BLaER1 treated with 17β-estradiol and CSF1 and Interleukin-3, amounts not matched to agents 10 nM and 100 nM (cell line): Measurements from ENCODE around the gene CST7.
A peak's percentile ranks its signal among the peaks of the same experiment; 100 is the strongest.

Experiments used
- H3K27ac ChIP-seq, 11 experiments: shearing (Covaris generic); formaldehyde crosslinking; 2 replicates each; pipeline ENCODE4 v1.8.1; 2022
- H3K27me3 ChIP-seq, 11 experiments: shearing (Covaris generic); formaldehyde crosslinking; 2 replicates each; pipeline ENCODE4 v1.8.1; 2022
- H3K36me3 ChIP-seq, 11 experiments: shearing (Covaris generic); formaldehyde crosslinking; 2 replicates each; pipeline ENCODE4 v1.8.1; 2022
- H3K4me1 ChIP-seq, 10 experiments: shearing (Covaris generic); formaldehyde crosslinking; 2 replicates each; pipeline ENCODE4 v1.8.1; 2022
- H3K4me2 ChIP-seq, 11 experiments: shearing (Covaris generic); formaldehyde crosslinking; 2 replicates each; pipeline ENCODE4 v1.8.1; 2022
- H3K4me3 ChIP-seq, 10 experiments: shearing (Covaris generic); formaldehyde crosslinking; 2 replicates each; pipeline ENCODE4 v1.8.1; 2022
- H3K9ac ChIP-seq, 11 experiments: shearing (Covaris generic); formaldehyde crosslinking; 2 replicates each; pipeline ENCODE4 v1.8.1; 2022
- H3K9me3 ChIP-seq, 11 experiments: shearing (Covaris generic); formaldehyde crosslinking; replicated peaks in 1 of 11; 2 replicates each; pipeline ENCODE4 v1.8.1; 2022
- H4K20me1 ChIP-seq, 11 experiments: shearing (Covaris generic); formaldehyde crosslinking; 2 replicates each; pipeline ENCODE4 v1.8.1; 2022
- Cebpa-rat ChIP-seq, 11 experiments: shearing (Covaris generic); IDR thresholded peaks; 2 replicates each; pipeline ENCODE4 v1.8.1; 2022

Gene CST7

GRCh38 chr20:24913076-24913628 lies 35.9 kb upstream of the CST7 start:
- Histone ChIP-seq H3K4me2 (peak overlapping the region in 1 of 11 experiments; percentile 12; a peak in 2 of 22 replicates), H3K36me3 (no peaks in the 10 kb centered on the region), H3K9ac (no peak overlapping the region), H3K4me1 (peaks cover 0 to 13% (median 5%) of the 10 kb centered on the region in 10 experiments; a peak in 14 of 20 replicates), H4K20me1 (no peaks in the 10 kb centered on the region; a peak in 1 of 22 replicates), H3K27ac (no peak overlapping the region), H3K9me3 (peaks cover 5 to 15% (median 13%) of the 10 kb centered on the region in 11 experiments; a peak in 18 of 22 replicates), H3K4me3 (no peak overlapping the region), H3K27me3 (no peaks in the 10 kb centered on the region)
- no peak for TF ChIP-seq Cebpa-rat (IDR thresholded peaks at IDR 0.05)

GRCh38 chr20:24914388-24915241 lies 34.5 kb upstream of the CST7 start:
- H3K4me2 ChIP-seq, result no peak overlapping the region
- H3K9me3 ChIP-seq, result no peaks in the 10 kb centered on the region
- TF ChIP-seq Cebpa-rat (IDR thresholded peaks at IDR 0.05), result no peak
- H4K20me1 ChIP-seq, result no peaks in the 10 kb centered on the region; a peak in 1 of 22 replicates
- H3K4me3 ChIP-seq, result no peak overlapping the region
- no peak overlapping the region for H3K27ac ChIP-seq
- H3K36me3 ChIP-seq, result no peaks in the 10 kb centered on the region
- peaks cover 5 to 27% (median 19%) of the 10 kb centered on the region in 10 experiments; a peak in 18 of 20 replicates for H3K4me1 ChIP-seq
- no peaks in the 10 kb centered on the region for H3K27me3 ChIP-seq
- no peak overlapping the region for H3K9ac ChIP-seq

- Histone ChIP-seq H3K36me3 (no peaks in the 10 kb centered on the region), H3K4me3 (no peak overlapping the region), H3K27ac (no peak overlapping the region), H3K27me3 (no peaks in the 10 kb centered on the region), H3K4me1 (peaks cover 5 to 36% (median 23%) of the 10 kb centered on the region in 10 experiments; a peak in 18 of 20 replicates), H3K9ac (no peak overlapping the region), H4K20me1 (no peaks in the 10 kb centered on the region; a peak in 1 of 22 replicates), H3K9me3 (no peaks in the 10 kb centered on the region), H3K4me2 (no peak overlapping the region)
- no peak for TF ChIP-seq Cebpa-rat (IDR thresholded peaks at IDR 0.05)
These were observed 33.6 kb upstream of the CST7 start for GRCh38 chr20:24915440-24915839.

GRCh38 chr20:24915892-24916291 lies 33.2 kb upstream of the CST7 start:
- no peak overlapping the region for H3K4me3 ChIP-seq
- TF ChIP-seq Cebpa-rat (IDR thresholded peaks at IDR 0.05), result no peak
- H3K9ac ChIP-seq, result no peak overlapping the region

GRCh38 chr20:24916412-24916811 lies 32.7 kb upstream of the CST7 start:
- no peaks in the 10 kb centered on the region; a peak in 1 of 22 replicates for H4K20me1 ChIP-seq
- peaks cover 5 to 44% (median 23%) of the 10 kb centered on the region in 10 experiments; a peak in 18 of 20 replicates for H3K4me1 ChIP-seq
- no peak overlapping the region for H3K9ac ChIP-seq
- H3K4me3 ChIP-seq, result no peak overlapping the region
- no peaks in the 10 kb centered on the region for H3K27me3 ChIP-seq
- H3K9me3 ChIP-seq, result no peaks in the 10 kb centered on the region; a peak in 1 of 22 replicates
- no peaks in the 10 kb centered on the region for H3K36me3 ChIP-seq
- H3K4me2 ChIP-seq, result no peak overlapping the region
- H3K27ac ChIP-seq, result no peak overlapping the region
- TF ChIP-seq Cebpa-rat (IDR thresholded peaks at IDR 0.05), result no peak

More at GRCh38 chr20:24915892-24916291, 33.2 kb upstream of the CST7 start:
- Histone ChIP-seq H3K4me1 (peaks cover 5 to 40% (median 23%) of the 10 kb centered on the region in 10 experiments; a peak in 18 of 20 replicates), H3K27ac (no peak overlapping the region), H3K27me3 (no peaks in the 10 kb centered on the region), H4K20me1 (no peaks in the 10 kb centered on the region; a peak in 1 of 22 replicates), H3K4me2 (no peak overlapping the region; a peak in 1 of 22 replicates), H3K36me3 (no peaks in the 10 kb centered on the region), H3K9me3 (no peaks in the 10 kb centered on the region)

- Histone ChIP-seq H4K20me1 (no peaks in the 10 kb centered on the region; a peak in 1 of 22 replicates), H3K4me1 (peaks cover 5 to 44% (median 23%) of the 10 kb centered on the region in 10 experiments; a peak in 18 of 20 replicates), H3K27me3 (no peaks in the 10 kb centered on the region), H3K4me3 (no peak overlapping the region), H3K36me3 (no peaks in the 10 kb centered on the region), H3K9ac (no peak overlapping the region), H3K4me2 (0 out of 22 replicates have a peak overlapping the region, but pooled peaks of 1 of the 11 experiments have one; percentile 78), H3K9me3 (no peaks in the 10 kb centered on the region; a peak in 1 of 22 replicates), H3K27ac (no peak overlapping the region)
- TF ChIP-seq Cebpa-rat (IDR thresholded peaks at IDR 0.05), result no peak
These were observed 32.0 kb upstream of the CST7 start for GRCh38 chr20:24917056-24917455.

GRCh38 chr20:24917797-24918578 lies 31.1 kb upstream of the CST7 start:
- Histone ChIP-seq H3K9me3 (no peaks in the 10 kb centered on the region; a peak in 1 of 22 replicates), H4K20me1 (no peaks in the 10 kb centered on the region; a peak in 1 of 22 replicates), H3K27me3 (no peaks in the 10 kb centered on the region), H3K4me1 (peaks cover 5 to 44% (median 23%) of the 10 kb centered on the region in 10 experiments; a peak in 18 of 20 replicates), H3K27ac (no peak overlapping the region), H3K9ac (peak overlapping the region in 7 of 11 experiments; percentile 37 to 58 (median 47); a peak in 8 of 22 replicates), H3K36me3 (no peaks in the 10 kb centered on the region), H3K4me2 (peak overlapping the region; percentile 34 to 81 (median 78)), H3K4me3 (peak overlapping the region in 1 of 10 experiments; percentile 17; a peak in 1 of 20 replicates)
- no peak for TF ChIP-seq Cebpa-rat (IDR thresholded peaks at IDR 0.05)
